ENCODE data around the gene FOXE1.

The FOXE1 gene

GRCh38 chr9:97845130-97845529 lies 7.9 kb upstream of the FOXE1 start:
- Histone ChIP-seq H3K27ac (no peak overlapping the region), H3K4me3 (no peak overlapping the region), H3K9ac (ENCODE audit: insufficient read length) (no peak overlapping the region), H3K9me3 (ENCODE audit: low read depth, low read length) (no peaks in the 10 kb centered on the region), H3K36me3 (ENCODE audit: insufficient read depth, low read length) (no peaks in the 10 kb centered on the region)
- no peak for TF ChIP-seq EZH2 (IDR thresholded peaks at IDR 0.05)
- TF ChIP-seq FOXP2 (optimal IDR thresholded peaks at IDR 0.05; ENCODE audit: control extremely low read depth, extremely low read length, insufficient read depth): no peak
- TF ChIP-seq POLR2AphosphoS5 (IDR thresholded peaks at IDR 0.05; ENCODE audit: borderline replicate concordance, low read depth, low read length): no peak
- DNase-seq (ENCODE audit: low read depth, low spot score): no peak

- no peak overlapping the region for H3K27ac ChIP-seq
- no peak for DNase-seq (ENCODE audit: low read depth, low spot score)
Observed at GRCh38 chr9:97845763-97846162, 7.3 kb upstream of the FOXE1 start.

GRCh38 chr9:97846347-97846746 lies 6.7 kb upstream of the FOXE1 start:
- no peaks in the 10 kb centered on the region for H3K9me3 ChIP-seq (ENCODE audit: low read depth, low read length)
- DNase-seq (ENCODE audit: low read depth, low spot score): no peak
- no peak overlapping the region for H3K27ac ChIP-seq
- H3K9ac ChIP-seq (ENCODE audit: insufficient read length): no peak overlapping the region
- TF ChIP-seq POLR2AphosphoS5 (IDR thresholded peaks at IDR 0.05; ENCODE audit: borderline replicate concordance, low read depth, low read length) (no peak), EZH2 (IDR thresholded peaks at IDR 0.05) (no peak), FOXP2 (optimal IDR thresholded peaks at IDR 0.05; ENCODE audit: control extremely low read depth, extremely low read length, insufficient read depth) (no peak)
- no peaks in the 10 kb centered on the region for H3K36me3 ChIP-seq (ENCODE audit: insufficient read depth, low read length)
- H3K4me3 ChIP-seq: no peak overlapping the region

More at GRCh38 chr9:97845763-97846162, 7.3 kb upstream of the FOXE1 start:
- no peak for TF ChIP-seq EZH2 (IDR thresholded peaks at IDR 0.05)
- TF ChIP-seq POLR2AphosphoS5 (IDR thresholded peaks at IDR 0.05; ENCODE audit: borderline replicate concordance, low read depth, low read length): no peak
- TF ChIP-seq FOXP2 (optimal IDR thresholded peaks at IDR 0.05; ENCODE audit: control extremely low read depth, extremely low read length, insufficient read depth): no peak
- Histone ChIP-seq H3K9me3 (ENCODE audit: low read depth, low read length) (no peaks in the 10 kb centered on the region), H3K9ac (ENCODE audit: insufficient read length) (no peak overlapping the region), H3K4me3 (no peak overlapping the region), H3K36me3 (ENCODE audit: insufficient read depth, low read length) (no peaks in the 10 kb centered on the region)

- TF ChIP-seq EZH2 (IDR thresholded peaks at IDR 0.05): no peak
- TF ChIP-seq FOXP2 (optimal IDR thresholded peaks at IDR 0.05; ENCODE audit: control extremely low read depth, extremely low read length, insufficient read depth): no peak
- no peak for TF ChIP-seq POLR2AphosphoS5 (IDR thresholded peaks at IDR 0.05; ENCODE audit: borderline replicate concordance, low read depth, low read length)
- H3K9ac ChIP-seq (ENCODE audit: insufficient read length): no peak overlapping the region
- H3K27ac ChIP-seq: no peak overlapping the region
- DNase-seq (ENCODE audit: low read depth, low spot score): no peak
- H3K4me3 ChIP-seq: no peak overlapping the region
- no peaks in the 10 kb centered on the region for H3K9me3 ChIP-seq (ENCODE audit: low read depth, low read length)
- no peaks in the 10 kb centered on the region for H3K36me3 ChIP-seq (ENCODE audit: insufficient read depth, low read length)
Observed at GRCh38 chr9:97847474-97848214, 5.4 kb upstream of the FOXE1 start.

GRCh38 chr9:97848215-97848479 lies 4.9 kb upstream of the FOXE1 start:
- no peaks in the 10 kb centered on the region for H3K9me3 ChIP-seq (ENCODE audit: low read depth, low read length)
- no peak for DNase-seq (ENCODE audit: low read depth, low spot score)
- no peak overlapping the region for H3K4me3 ChIP-seq
- no peak overlapping the region for H3K9ac ChIP-seq (ENCODE audit: insufficient read length)
- no peaks in the 10 kb centered on the region for H3K36me3 ChIP-seq (ENCODE audit: insufficient read depth, low read length)
- TF ChIP-seq FOXP2 (optimal IDR thresholded peaks at IDR 0.05; ENCODE audit: control extremely low read depth, extremely low read length, insufficient read depth) (no peak), EZH2 (IDR thresholded peaks at IDR 0.05) (no peak), POLR2AphosphoS5 (IDR thresholded peaks at IDR 0.05; ENCODE audit: borderline replicate concordance, low read depth, low read length) (no peak)
- no peak overlapping the region for H3K27ac ChIP-seq

GRCh38 chr9:97848480-97849237 lies 4.4 kb upstream of the FOXE1 start:
- Histone ChIP-seq H3K9me3 (ENCODE audit: low read depth, low read length) (no peaks in the 10 kb centered on the region), H3K36me3 (ENCODE audit: insufficient read depth, low read length) (no peaks in the 10 kb centered on the region), H3K27ac (no peak overlapping the region), H3K9ac (ENCODE audit: insufficient read length) (no peak overlapping the region), H3K4me3 (no peak overlapping the region)
- TF ChIP-seq POLR2AphosphoS5 (IDR thresholded peaks at IDR 0.05; ENCODE audit: borderline replicate concordance, low read depth, low read length) (no peak), EZH2 (IDR thresholded peaks at IDR 0.05) (peak; percentile 97)
- DNase-seq (ENCODE audit: low read depth, low spot score): no peak

GRCh38 chr9:97849980-97850379 lies 3.0 kb upstream of the FOXE1 start:
- Histone ChIP-seq H3K9ac (ENCODE audit: insufficient read length) (no peak overlapping the region), H3K4me3 (no peak overlapping the region), H3K9me3 (ENCODE audit: low read depth, low read length) (no peaks in the 10 kb centered on the region), H3K36me3 (ENCODE audit: insufficient read depth, low read length) (no peaks in the 10 kb centered on the region), H3K27ac (no peak overlapping the region)
- TF ChIP-seq FOXP2 (optimal IDR thresholded peaks at IDR 0.05; ENCODE audit: control extremely low read depth, extremely low read length, insufficient read depth): no peak
- no peak for TF ChIP-seq EZH2 (IDR thresholded peaks at IDR 0.05)
- TF ChIP-seq POLR2AphosphoS5 (IDR thresholded peaks at IDR 0.05; ENCODE audit: borderline replicate concordance, low read depth, low read length): no peak
- no peak for DNase-seq (ENCODE audit: low read depth, low spot score)

GRCh38 chr9:97850746-97851445 lies 2.1 kb upstream of the FOXE1 start:
- Histone ChIP-seq H3K9me3 (ENCODE audit: low read depth, low read length) (no peaks in the 10 kb centered on the region), H3K9ac (ENCODE audit: insufficient read length) (no peak overlapping the region), H3K36me3 (ENCODE audit: insufficient read depth, low read length) (no peaks in the 10 kb centered on the region), H3K27ac (no peak overlapping the region), H3K4me3 (no peak overlapping the region)
- no peak for TF ChIP-seq EZH2 (IDR thresholded peaks at IDR 0.05)
- no peak for TF ChIP-seq POLR2AphosphoS5 (IDR thresholded peaks at IDR 0.05; ENCODE audit: borderline replicate concordance, low read depth, low read length)
- TF ChIP-seq FOXP2 (optimal IDR thresholded peaks at IDR 0.05; ENCODE audit: control extremely low read depth, extremely low read length, insufficient read depth): no peak
- DNase-seq (ENCODE audit: low read depth, low spot score): no peak
